Keratinocyte (primary cell): ENCODE measurements around the gene CDHR1. TPM values are rescaled to one million over a fixed set of nuclear protein-coding genes. Genes with fewer than 3 reads are reported as not detected.

Experiments
- DNase-seq: peaks from one replicate; pipeline ENCODE4 v3.0.0-alpha.2; 2011; ENCODE audit warnings: low read depth, missing footprints, low spot score
- FAIRE-seq: peaks from 2 replicates; lab custom pipeline; 2011; peaks lifted over from hg19 to GRCh38; lab: Jason Lieb, UNC
- H2AFZ ChIP-seq: 2 replicates; pipeline ENCODE4 v1.6.0; 2012; ENCODE audit warnings: low read length, control low read depth, inconsistent platforms; ENCODE audit not compliant: control insufficient read depth
- H3K27ac ChIP-seq: 2 replicates; pipeline ENCODE4 v1.5.1; 2011; ENCODE audit warnings: low read length; ENCODE audit not compliant: control insufficient read depth, insufficient read depth
- H3K27me3 ChIP-seq: 3 replicates; pipeline ENCODE4 v1.6.0; 2011; ENCODE audit warnings: low read length; ENCODE audit not compliant: control insufficient read depth, insufficient read depth; ENCODE audit errors: extremely low read depth
- H3K36me3 ChIP-seq, 2 experiments: 2 replicates in 1 of 2; 3 replicates in 1 of 2; pipeline ENCODE4 v1.5.1; 2011; ENCODE audit warnings: low read length in 2 of 2, mild to moderate bottlenecking in 1 of 2; ENCODE audit not compliant: control insufficient read depth in 2 of 2, insufficient read depth in 2 of 2; ENCODE audit errors: extremely low read depth in 1 of 2
- H3K4me1 ChIP-seq: 3 replicates; pipeline ENCODE4 v1.5.1; 2011; ENCODE audit warnings: low read length; ENCODE audit not compliant: control insufficient read depth, insufficient read depth; ENCODE audit errors: extremely low read depth
- H3K4me2 ChIP-seq: 3 replicates; pipeline ENCODE4 v1.6.0; 2011; ENCODE audit warnings: low read depth, low read length; ENCODE audit not compliant: control insufficient read depth, insufficient read depth; ENCODE audit errors: extremely low read depth
- H3K4me3 ChIP-seq, 3 experiments: fragments of 200-600 bp in 1 of 3; sonication (generic) in 1 of 3; 2 replicates in 2 of 3; 3 replicates in 1 of 3; pipeline ENCODE4 v1.5.1; 2011 to 2016; ENCODE audit warnings: low read length in 3 of 3, mild to moderate bottlenecking in 3 of 3, control low read depth in 2 of 3, inconsistent platforms in 1 of 3, low read depth in 1 of 3, mixed read lengths in 1 of 3, mixed run types in 1 of 3, moderate library complexity in 1 of 3; ENCODE audit not compliant: control insufficient read depth in 2 of 3, insufficient read depth in 2 of 3; ENCODE audit errors: extremely low read depth in 1 of 3
- H3K79me2 ChIP-seq: 2 replicates; pipeline ENCODE4 v1.6.0; 2012; ENCODE audit warnings: low read length; ENCODE audit not compliant: control insufficient read depth, insufficient read depth
- H3K9ac ChIP-seq: 3 replicates; pipeline ENCODE4 v1.6.0; 2011; ENCODE audit warnings: low read length; ENCODE audit not compliant: control insufficient read depth, insufficient read depth; ENCODE audit errors: extremely low read depth
- H3K9me1 ChIP-seq: 3 replicates; pipeline ENCODE4 v1.6.0; 2011; ENCODE audit warnings: low read length; ENCODE audit not compliant: control insufficient read depth, insufficient read depth; ENCODE audit errors: extremely low read depth
- H3K9me3 ChIP-seq: 2 replicates; pipeline ENCODE4 v1.5.1; 2012; ENCODE audit warnings: low read depth, low read length; ENCODE audit not compliant: control insufficient read depth
- H4K20me1 ChIP-seq: 3 replicates; pipeline ENCODE4 v1.6.0; 2011; ENCODE audit warnings: low read length; ENCODE audit not compliant: control insufficient read depth, insufficient read depth; ENCODE audit errors: extremely low read depth
- EZH2 ChIP-seq: IDR thresholded peaks from one replicate; pipeline ENCODE4 v1.6.1; 2012; ENCODE audit warnings: inconsistent platforms, mild to moderate bottlenecking, low read length, moderate library complexity
- dilution Hi-C: fragments of 300-500 bp; cut with MboI; formaldehyde crosslinking; loops from one replicate; pipeline ENCODE4 v1.7.0; 2020; ENCODE audit warnings: low sequenced_read_pairs; ENCODE audit not compliant: extremely low pct_ligation_motif_present
- polyA plus RNA-seq, 5 experiments: library from polyadenylated mRNA; depleted of rRNA in 3 of 5; stranded (reverse) in 3 of 5; stranded (forward) in 1 of 5; unstranded in 1 of 5; fragments of >200 nt; gene quantifications; 1 replicate in 1 of 5; 2 replicates in 3 of 5; 3 replicates in 1 of 5; pipeline versions ENCODE4 v1.2.1 to v1.2.3, GENCODE V29; 2011 to 2012; ENCODE audit warnings: missing spikeins in 2 of 5, low read depth in 1 of 5, low replicate concordance in 1 of 5
- TF ChIP-seq, protein P1 (sequence below), 3 experiments: IDR thresholded peaks in 1 of 3; conservative IDR thresholded peaks in 1 of 3; optimal IDR thresholded peaks in 1 of 3; 2 replicates in 2 of 3; 3 replicates in 1 of 3; pipeline versions ENCODE3 to v1.5.1; 2011; ENCODE audit warnings: low read length in 3 of 3, mild to moderate bottlenecking in 3 of 3, moderate library complexity in 2 of 3, control low read depth in 1 of 3, inconsistent platforms in 1 of 3; ENCODE audit not compliant: insufficient read depth in 2 of 3; ENCODE audit errors: extremely low read depth in 1 of 3

Gene CDHR1
- polyA plus RNA-seq, 1 donor (not counting 4 experiments of a cell fraction or from before 2014, with no cell fraction given) = 5.2 TPM

DNA sequence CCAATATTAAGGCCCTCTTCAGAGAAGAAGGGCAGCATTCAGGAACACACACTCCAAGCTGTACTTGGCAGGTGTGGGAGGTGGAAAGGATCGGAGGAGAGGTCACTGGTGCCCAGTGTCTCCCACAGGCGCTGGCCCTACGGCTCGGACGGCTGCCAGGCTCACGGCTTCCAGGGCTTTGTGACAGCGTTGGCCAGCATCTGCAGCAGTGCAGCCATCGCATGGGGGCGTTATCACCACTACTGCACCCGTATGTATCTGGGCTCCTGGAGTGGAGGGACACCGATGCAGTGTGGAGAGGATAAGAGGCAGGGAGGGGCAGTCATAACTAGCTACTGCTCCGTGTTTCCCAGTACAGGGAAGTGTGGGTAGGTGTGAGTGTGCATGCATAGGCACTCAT is 54.5 kb downstream of the CDHR1 start:
- dilution Hi-C loops = no loop called here
- Histone ChIP-seq H3K4me1 (no peaks in the 10 kb centered on the region), H3K9ac (no peak overlapping the region), H3K4me2 (no peak overlapping the region), H3K4me3 (no peak overlapping the region), H3K79me2 (no peaks in the 10 kb centered on the region), H3K9me3 (no peaks in the 10 kb centered on the region), H2AFZ (no peak overlapping the region), H3K27ac (no peak overlapping the region), H3K9me1 (no peaks in the 10 kb centered on the region), H3K36me3 (no peaks in the 10 kb centered on the region), H4K20me1 (no peaks in the 10 kb centered on the region), H3K27me3 (no peaks in the 10 kb centered on the region)
- no peak for TF ChIP-seq EZH2
- TF ChIP-seq, protein P1, sequence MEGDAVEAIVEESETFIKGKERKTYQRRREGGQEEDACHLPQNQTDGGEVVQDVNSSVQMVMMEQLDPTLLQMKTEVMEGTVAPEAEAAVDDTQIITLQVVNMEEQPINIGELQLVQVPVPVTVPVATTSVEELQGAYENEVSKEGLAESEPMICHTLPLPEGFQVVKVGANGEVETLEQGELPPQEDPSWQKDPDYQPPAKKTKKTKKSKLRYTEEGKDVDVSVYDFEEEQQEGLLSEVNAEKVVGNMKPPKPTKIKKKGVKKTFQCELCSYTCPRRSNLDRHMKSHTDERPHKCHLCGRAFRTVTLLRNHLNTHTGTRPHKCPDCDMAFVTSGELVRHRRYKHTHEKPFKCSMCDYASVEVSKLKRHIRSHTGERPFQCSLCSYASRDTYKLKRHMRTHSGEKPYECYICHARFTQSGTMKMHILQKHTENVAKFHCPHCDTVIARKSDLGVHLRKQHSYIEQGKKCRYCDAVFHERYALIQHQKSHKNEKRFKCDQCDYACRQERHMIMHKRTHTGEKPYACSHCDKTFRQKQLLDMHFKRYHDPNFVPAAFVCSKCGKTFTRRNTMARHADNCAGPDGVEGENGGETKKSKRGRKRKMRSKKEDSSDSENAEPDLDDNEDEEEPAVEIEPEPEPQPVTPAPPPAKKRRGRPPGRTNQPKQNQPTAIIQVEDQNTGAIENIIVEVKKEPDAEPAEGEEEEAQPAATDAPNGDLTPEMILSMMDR (optimal IDR thresholded peaks at IDR 0.05 in 1 of 3, IDR thresholded peaks at IDR 0.05 in 1 of 3, conservative IDR thresholded peaks at IDR 0.05 in 1 of 3; ENCODE audit: extremely low read depth in 1 of 3, insufficient read depth in 2 of 3, low read length in 3 of 3) = no peak
- FAIRE-seq (no peak), DNase-seq (no peak)

DNA sequence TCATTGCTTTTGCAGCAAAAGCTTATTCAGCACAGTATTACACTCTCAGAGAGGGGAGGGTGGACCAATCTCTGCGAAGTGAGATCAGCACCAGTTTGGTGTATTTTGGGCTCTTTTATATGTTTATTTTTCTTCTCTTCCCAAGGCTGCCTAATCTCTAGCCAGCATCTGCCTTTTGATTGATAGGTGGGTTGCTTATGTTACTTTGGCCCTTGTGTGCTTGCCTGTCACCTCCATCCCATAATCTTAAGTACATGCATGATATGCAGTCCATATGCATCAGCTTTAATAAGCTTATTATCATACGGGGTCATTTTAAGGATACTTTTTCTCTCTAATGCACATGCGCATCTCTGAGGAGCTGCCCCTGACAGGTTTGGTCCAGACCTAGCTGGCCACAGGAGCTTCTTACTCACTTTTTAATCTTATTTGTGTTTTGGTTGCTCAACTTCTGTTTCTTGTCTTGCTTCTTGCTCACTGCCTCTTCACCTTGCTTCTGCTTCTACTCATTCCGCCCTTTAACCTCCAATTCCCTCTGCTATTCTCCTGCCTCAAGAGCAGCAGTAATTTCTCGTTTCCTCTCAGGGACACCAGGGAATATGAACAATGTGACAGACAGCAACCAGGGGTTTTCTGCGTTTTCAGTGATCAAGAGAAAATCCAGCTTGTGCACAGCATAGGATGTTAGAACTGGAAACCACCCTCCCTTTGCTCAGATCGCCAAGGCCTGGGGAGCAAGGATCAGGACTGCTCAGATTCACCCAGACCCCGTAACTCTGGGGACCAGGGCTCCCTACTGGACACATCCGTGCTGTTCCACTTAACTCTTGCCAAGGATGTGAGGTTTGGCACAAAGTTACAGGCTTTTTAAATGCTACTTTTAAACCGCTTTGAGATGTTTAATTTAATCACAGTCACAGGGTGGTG is 60.5 kb downstream of the CDHR1 start:
- no peak overlapping the region for H3K4me2 ChIP-seq
- H3K4me1 ChIP-seq = no peaks in the 10 kb centered on the region
- no peaks in the 10 kb centered on the region for H3K27me3 ChIP-seq
- no peaks in the 10 kb centered on the region for H3K36me3 ChIP-seq
- no peak for FAIRE-seq
- H3K79me2 ChIP-seq = no peaks in the 10 kb centered on the region
- no peak for DNase-seq
- no peaks in the 10 kb centered on the region for H4K20me1 ChIP-seq
- TF ChIP-seq EZH2 = no peak
- TF ChIP-seq, protein P1 (optimal IDR thresholded peaks at IDR 0.05 in 1 of 3, IDR thresholded peaks at IDR 0.05 in 1 of 3, conservative IDR thresholded peaks at IDR 0.05 in 1 of 3; ENCODE audit: extremely low read depth in 1 of 3, insufficient read depth in 2 of 3, low read length in 3 of 3) = no peak
- H3K27ac ChIP-seq = no peak overlapping the region
- H3K9ac ChIP-seq = no peak overlapping the region
- H2AFZ ChIP-seq = no peak overlapping the region
- no peak overlapping the region for H3K4me3 ChIP-seq
- dilution Hi-C loops = no loop called here
- H3K9me1 ChIP-seq = no peaks in the 10 kb centered on the region
- no peaks in the 10 kb centered on the region for H3K9me3 ChIP-seq
